HUDEP-2 (cell line): ENCODE results near the gene GLRX3.
"Not testable (repeated sequence)": the region's sequence is repeated elsewhere in the genome, so short reads cannot be mapped to it uniquely, and the experiment has no call there.

Experiments used
- DNase-seq, 76 experiments: peaks; one replicate each; lab custom pipeline; 2025; ENCODE audit not compliant: unreplicated experiment in 76 of 76; lab: John Stamatoyannopoulos, UW

GLRX3 gene

DNA sequence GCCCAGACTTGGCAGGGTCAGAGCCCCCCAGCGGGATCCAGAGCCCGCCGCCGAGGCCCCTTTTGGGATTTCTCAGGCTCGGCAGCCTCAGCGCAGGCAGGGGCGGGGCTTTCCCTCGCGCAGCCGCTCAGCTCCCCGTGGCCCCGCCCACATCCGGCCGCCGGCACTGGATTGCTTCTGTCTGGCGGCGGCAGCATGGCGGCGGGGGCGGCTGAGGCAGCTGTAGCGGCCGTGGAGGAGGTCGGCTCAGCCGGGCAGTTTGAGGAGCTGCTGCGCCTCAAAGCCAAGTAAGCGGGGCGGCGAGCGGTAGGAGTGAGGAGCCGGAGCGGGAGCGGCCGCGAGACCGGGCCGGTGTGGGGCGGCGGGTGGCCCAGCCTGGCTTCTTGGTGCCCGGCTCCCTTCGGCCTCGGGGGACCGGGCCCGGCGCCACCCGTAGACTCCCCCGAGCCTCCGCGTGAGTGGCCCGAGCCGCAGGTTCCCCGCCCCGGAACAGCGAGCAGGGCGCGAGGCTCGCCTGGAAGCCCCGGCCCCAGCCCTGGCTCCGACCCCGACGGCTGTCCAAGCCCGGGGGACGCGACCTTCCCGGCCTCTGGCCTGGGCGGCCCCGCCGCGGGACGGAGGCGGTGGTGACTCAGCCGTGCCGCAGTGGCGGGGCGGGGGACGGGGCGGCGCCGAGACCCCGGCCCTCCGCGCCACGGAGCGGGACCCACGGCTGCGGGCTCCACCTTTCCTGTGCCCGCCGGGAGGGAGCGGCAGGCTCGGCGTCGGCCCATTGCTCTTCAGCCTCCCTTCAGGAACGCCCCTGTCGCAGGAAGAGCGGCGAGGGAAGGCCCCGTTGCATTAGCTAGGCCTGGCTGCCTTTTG is at the start of gene GLRX3:
GLRX3 (plus strand) TSS at position 166 of the 864 bp plus-strand sequence; CDS start at position 196, 30 bp downstream.
- DNase-seq = peak in 72 of 76 experiments; percentile 8 to 86 (median 70)

DNA sequence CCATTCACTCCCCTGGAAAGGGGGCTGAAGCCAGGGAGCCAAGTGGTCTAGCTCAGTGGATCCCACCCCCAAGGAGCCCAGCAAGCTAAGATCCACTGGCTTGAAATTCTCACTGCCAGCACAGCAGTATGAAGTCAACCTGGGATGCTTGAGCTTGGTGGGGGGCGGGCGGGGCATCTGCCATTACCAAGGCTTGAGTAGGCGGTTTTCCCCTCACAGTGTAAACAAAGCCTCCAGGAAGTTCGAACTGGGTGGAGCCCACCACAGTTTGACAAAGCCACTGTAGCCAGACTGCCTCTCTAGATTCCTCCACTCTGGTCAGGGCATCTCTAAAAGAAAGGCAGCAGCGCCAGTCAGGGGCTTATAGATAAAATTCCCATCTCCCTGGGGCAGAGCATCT is 45.6 kb upstream of the GLRX3 start:
- not testable (repeated sequence) for DNase-seq

DNA sequence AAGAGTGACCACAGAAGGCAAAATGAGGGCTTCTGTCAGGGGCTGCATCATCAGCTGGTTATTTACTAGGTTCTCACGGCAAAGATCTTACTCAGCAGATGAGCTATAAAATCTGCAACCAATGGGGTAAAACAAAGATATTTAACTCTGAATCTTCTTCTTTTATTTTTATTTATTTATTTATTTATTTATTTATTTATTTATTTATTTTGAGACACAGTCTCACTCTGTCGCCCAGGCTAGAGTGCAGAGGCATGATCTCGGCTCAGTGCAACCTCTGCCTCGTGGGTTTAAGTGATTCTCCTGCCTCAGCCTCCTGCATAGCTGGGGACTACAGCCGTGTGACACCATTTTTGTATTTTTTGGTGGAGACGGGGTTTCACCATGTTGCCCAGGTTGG is 36.8 kb upstream of the GLRX3 start:
- no peak for DNase-seq

- no peak for DNase-seq
Observed at GRCh38 chr10:130105724-130106123, 30.5 kb upstream of the GLRX3 start.

DNA sequence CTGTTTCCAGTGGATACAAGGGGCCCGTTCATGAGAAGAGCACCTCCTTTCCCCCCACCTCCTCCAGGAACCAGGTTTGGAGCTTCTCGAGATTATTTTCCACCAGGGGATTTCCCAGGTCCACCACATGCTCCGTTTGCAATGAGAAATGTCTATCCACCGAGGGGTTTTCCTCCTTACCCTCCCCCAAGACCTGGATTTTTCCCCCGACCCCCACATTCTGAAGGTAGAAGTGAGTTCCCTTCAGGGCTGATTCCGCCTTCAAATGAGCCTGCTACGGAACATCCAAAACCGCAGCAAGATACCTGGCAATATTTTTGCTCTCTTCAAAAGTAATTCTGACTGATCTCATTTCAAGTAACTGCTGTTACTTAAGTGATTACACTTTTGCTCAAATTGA is 28.0 kb upstream of the GLRX3 start:
- not testable (repeated sequence) for DNase-seq

DNA sequence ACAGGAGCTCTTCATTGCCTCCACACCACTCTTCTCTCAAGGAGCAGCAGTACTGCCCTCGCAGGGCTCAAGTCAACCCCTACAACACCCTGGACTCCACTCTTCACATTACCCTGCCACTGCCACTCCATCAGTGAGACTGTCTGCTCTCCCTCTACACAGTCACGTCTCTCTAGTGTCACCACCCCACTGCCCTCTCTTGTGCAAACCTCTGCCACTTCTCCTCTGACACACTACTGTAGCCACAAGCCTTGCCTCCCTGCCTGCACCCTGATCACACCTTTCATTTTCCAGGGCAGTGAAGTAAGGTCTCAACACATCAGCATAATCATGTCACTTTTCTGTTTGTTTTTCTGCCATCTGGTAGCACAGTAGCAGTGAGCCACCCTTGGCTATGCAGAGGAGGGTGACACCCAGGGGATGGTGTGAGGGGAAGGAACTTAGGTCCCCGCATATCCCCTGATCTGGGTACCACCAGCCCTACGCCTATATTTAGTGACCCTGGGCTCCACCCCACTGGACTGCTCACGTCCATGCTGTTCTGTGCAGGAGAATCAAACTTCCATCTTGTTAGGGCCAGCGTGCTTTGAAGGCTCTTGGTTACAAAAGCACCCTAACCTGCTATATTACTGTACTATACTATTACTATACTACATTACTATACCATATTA is 27.1 kb upstream of the GLRX3 start:
- no peak for DNase-seq

DNA sequence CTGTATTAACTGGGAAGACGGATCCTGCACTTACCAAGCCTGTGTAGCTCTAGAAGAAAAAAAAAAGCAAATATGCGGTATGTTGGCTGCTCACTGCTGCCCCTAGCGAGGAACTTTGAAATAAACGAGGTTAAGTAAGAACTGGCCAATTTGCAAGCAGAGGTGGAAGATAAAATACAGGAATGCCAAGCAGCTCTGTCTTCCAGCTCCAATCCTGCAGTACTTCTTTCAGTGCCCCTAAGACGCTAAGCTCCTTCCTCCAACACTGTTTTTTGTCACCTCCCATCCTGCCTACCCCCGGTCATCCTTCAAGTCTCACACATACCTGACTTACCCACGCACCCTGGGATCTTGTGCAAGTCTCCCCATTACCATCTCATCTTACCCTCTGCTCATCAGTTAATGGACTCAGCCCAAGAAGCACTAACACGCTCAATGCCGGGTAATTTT is 26.4 kb upstream of the GLRX3 start:
- peak in 65 of 76 experiments; percentile 4 to 77 (median 52) for DNase-seq

GRCh38 chr10:130110246-130111112 is 25.7 kb upstream of the GLRX3 start, which contains the start of gene C10orf143:
TSS of gene C10orf143 (minus strand) at chr10:130110830. CDS start at chr10:130110772, 58 bp downstream.
- DNase-seq = peak; percentile 15 to 97 (median 92)

DNA sequence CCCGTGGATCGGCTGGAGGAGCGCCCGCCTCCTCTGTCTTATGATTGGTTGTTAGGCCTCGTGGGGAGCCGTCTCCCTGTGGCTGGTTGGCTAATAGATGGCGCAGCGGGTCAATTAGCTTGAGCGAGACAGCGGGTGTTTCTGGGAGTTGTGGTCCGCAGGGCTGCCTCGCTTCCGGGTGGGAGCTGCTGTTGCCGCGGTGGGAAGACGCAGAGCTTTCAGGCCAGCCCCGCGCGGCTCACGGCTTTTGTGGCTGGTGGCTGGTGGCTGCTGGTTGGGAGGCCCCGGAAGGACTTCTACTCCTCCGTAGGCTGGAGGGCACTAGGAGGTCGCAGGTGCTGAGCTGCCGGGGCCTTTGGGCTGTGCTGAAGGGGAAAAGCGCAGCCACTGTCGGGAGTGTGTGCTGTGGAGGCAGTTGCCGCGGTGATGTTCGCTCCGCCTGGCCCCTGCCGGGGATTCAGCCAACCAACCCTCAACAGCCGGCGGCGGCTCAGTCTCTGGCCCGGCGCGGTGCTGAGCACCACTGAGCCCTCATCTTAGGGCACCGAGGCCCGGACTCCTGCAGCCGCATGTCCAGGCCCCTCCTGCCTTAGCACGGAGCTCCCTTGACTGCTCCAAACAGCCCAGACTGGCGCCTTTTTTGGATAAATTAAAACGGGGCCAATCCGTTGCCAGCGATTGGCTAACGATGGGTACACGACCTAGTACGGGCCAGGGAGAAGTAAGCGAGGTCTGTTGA is 24.9 kb upstream of the GLRX3 start:
- peak; percentile 40 to 96 (median 90) for DNase-seq

- DNase-seq = no peak
Observed at GRCh38 chr10:130111852-130112180, 24.4 kb upstream of the GLRX3 start.

DNA sequence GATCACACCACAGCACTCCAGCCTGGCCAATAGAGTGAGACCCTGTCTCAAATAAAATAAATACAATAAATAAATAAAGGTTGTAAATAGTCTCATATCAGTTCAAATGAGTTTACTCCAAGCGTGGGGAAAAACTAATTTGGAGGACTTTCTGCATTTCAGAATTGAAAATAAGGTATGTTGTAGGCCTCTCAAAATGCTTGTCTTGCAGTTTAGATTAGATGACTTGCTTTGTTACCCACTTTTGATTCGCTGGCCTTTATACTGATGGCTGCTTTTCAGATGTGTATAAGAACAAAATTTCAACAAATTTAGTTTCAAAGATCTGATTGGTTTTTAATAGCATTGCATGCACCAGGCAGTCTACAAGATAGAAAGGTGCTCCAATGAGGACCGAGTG is 23.4 kb upstream of the GLRX3 start:
- no peak for DNase-seq

DNA sequence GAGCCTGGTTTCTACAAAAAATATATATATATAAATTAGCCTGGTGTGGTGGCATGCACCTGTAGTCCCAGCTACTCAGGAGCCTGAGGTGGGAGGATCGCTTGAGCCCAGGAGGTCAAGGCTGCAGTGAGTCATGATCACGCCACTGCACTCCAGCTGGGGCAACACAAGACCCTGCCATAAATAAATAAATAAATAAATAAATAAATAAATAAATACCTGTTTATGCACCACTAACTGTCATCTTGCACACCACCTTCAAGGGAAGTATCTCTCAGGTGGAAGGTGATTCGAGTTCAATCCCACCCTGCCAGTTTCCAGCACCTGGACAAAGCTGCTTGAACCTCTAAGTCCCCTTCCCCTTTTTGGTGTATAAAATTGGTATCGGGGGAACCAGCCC is 19.2 kb upstream of the GLRX3 start:
- not testable (repeated sequence) for DNase-seq

- not testable (repeated sequence) for DNase-seq
Observed at GRCh38 chr10:130117535-130117934, 18.7 kb upstream of the GLRX3 start.

- DNase-seq = no peak
Observed at GRCh38 chr10:130121486-130122079, 14.6 kb upstream of the GLRX3 start.

GRCh38 chr10:130127364-130128061 is 8.7 kb upstream of the GLRX3 start:
- peak in 31 of 76 experiments; percentile 6 to 43 (median 17) for DNase-seq

DNA sequence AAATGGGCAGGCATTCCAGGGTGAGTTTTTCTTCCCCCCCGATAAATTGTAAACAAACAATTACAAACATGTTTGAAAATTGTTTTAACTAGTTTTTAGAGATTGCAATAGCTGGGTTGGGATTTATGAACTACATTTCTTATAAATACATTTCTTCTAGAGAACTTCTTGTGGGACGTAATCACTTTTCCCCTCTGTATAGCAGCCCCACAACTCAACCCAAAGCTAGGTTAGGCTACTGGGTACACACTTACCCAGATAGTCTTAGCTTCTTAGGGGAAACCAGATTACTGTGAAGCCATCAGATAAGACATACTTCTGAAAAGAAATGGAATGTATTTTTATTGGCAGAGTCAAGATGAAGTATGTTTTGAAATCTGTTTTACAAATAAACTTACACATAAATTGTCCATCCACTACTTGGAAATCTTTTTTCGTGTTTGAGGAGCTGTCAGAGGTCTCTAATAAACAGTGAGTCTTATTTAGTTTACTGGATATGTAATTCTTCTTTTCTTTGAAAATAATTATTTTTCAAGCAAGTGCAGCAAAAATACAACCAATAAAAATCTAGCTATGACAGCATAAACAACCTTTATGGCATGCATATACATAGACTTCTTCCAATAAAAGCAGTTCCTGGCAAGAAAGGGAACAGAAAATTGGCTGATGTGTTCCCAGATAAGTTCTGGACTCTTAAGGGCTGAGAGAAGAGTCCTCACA is 8.0 kb upstream of the GLRX3 start:
- DNase-seq = no peak

DNA sequence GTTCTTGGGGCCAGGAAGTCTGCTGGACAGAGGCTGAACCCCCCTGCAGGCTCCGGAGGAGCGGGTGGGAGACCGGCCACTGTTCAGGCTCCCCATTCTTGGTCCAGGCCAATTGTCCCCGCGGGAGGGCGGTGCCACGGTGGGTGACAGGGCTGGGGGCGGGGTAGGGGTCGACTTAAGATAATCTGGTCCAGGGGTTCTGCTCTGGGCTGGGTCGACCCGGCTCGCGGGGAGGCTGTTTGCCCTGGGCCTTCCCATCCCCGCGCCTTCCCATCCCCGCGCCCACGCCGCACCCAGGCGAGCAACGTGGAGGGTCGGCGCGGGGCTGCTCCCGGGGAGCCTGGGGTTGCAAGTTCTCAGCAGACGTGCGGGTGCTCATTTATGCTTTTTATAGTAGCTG is 7.3 kb upstream of the GLRX3 start:
- DNase-seq = no peak

- DNase-seq = peak in 1 of 76 experiments; percentile 44
Observed at GRCh38 chr10:130135676-130136225, 440 bp upstream of the GLRX3 start.
